H1 (cell line): Measurements from ENCODE around the gene ITGA8. TPM values are rescaled to one million over a fixed set of nuclear protein-coding genes. Genes with fewer than 3 reads are reported as not detected.

Source experiments
- CTCF ChIA-PET: fragments of 300-600 bp; sonication (Branson Sonifier 250); formaldehyde crosslinking; loops from one replicate; lab custom pipeline; 2021; ENCODE audit not compliant: partially characterized antibody; lab: Charles Lee
- POLR2A ChIA-PET: fragments of 300-600 bp; sonication (Branson Sonifier 250); formaldehyde crosslinking; loops from one replicate; lab custom pipeline; 2021; ENCODE audit warnings: inconsistent platforms; ENCODE audit not compliant: partially characterized antibody; lab: Charles Lee
- DNase-seq, 2 experiments: peaks; one replicate each; pipeline versions ENCODE4 v3.0.0 to v3.0.0-alpha.2; 2010 to 2022; ENCODE audit warnings: low spot score in 2 of 2, low read depth in 1 of 2, mixed read lengths in 1 of 2
- FAIRE-seq: peaks from 2 replicates; lab custom pipeline; 2011; peaks lifted over from hg19 to GRCh38; lab: Jason Lieb, UNC
- H2AFZ ChIP-seq: 2 replicates; pipeline ENCODE4 v1.8.1; 2012; ENCODE audit warnings: low read length, inconsistent platforms
- H2AK5ac ChIP-seq: 2 replicates; pipeline ENCODE4 v1.6.1; 2013; ENCODE audit warnings: low read depth, low read length
- H2BK120ac ChIP-seq: replicated peaks from 2 replicates; pipeline ENCODE3; 2013; ENCODE audit warnings: low read depth, low read length, inconsistent platforms
- H2BK12ac ChIP-seq: 2 replicates; pipeline ENCODE4 v1.6.1; 2013; ENCODE audit warnings: low read depth, low read length
- H2BK15ac ChIP-seq: 2 replicates; pipeline ENCODE4 v1.6.1; 2013; ENCODE audit warnings: low read length
- H2BK20ac ChIP-seq: 2 replicates; pipeline ENCODE4 v1.6.1; 2013; ENCODE audit warnings: low read length
- H2BK5ac ChIP-seq: 2 replicates; pipeline ENCODE4 v1.6.1; 2013; ENCODE audit warnings: low read depth, low read length
- H3K14ac ChIP-seq: 2 replicates; pipeline ENCODE4 v1.6.1; 2013; ENCODE audit warnings: inconsistent platforms; ENCODE audit not compliant: insufficient read length
- H3K18ac ChIP-seq: 2 replicates; pipeline ENCODE4 v1.6.1; 2013; ENCODE audit warnings: low read length; ENCODE audit errors: extremely low read depth
- H3K23ac ChIP-seq: 2 replicates; pipeline ENCODE4 v1.6.1; 2013; ENCODE audit warnings: inconsistent platforms; ENCODE audit not compliant: insufficient read length
- H3K23me2 ChIP-seq: 2 replicates; pipeline ENCODE4 v1.6.1; 2013; ENCODE audit warnings: low read depth, low read length
- H3K27ac ChIP-seq: 2 replicates; pipeline ENCODE4 v1.6.1; 2011; ENCODE audit warnings: low read depth, low read length, inconsistent platforms
- H3K27me3 ChIP-seq, 4 experiments: replicated peaks in 1 of 4; 1 replicate in 1 of 4; 2 replicates in 3 of 4; pipeline versions ENCODE4 v1.6.1 to v1.8.1; 2011 to 2013; ENCODE audit warnings: low read length in 3 of 4, mild to moderate bottlenecking in 3 of 4, inconsistent platforms in 2 of 4, mixed read lengths in 2 of 4, moderate library complexity in 1 of 4; ENCODE audit not compliant: control insufficient read depth in 3 of 4, insufficient read depth in 3 of 4; ENCODE audit errors: extremely low read depth in 1 of 4
- H3K36me3 ChIP-seq, 4 experiments: 2 replicates each; pipeline versions ENCODE4 v1.6.1 to v1.8.1; 2011 to 2013; ENCODE audit warnings: mild to moderate bottlenecking in 4 of 4, low read length in 3 of 4, moderate library complexity in 2 of 4, control low read depth in 1 of 4, inconsistent platforms in 1 of 4; ENCODE audit not compliant: insufficient read depth in 4 of 4, control insufficient read depth in 2 of 4
- H3K4ac ChIP-seq: replicated peaks from 2 replicates; pipeline ENCODE3; 2013; ENCODE audit warnings: low read length, low read depth, mixed read lengths, inconsistent platforms; ENCODE audit not compliant: insufficient read length
- H3K4me1 ChIP-seq, 4 experiments: replicated peaks in 1 of 4; 1 replicate in 1 of 4; 2 replicates in 3 of 4; pipeline versions ENCODE4 v1.6.1 to v1.8.1; 2011 to 2013; ENCODE audit warnings: low read length in 3 of 4, inconsistent platforms in 2 of 4, mixed read lengths in 1 of 4; ENCODE audit not compliant: insufficient read depth in 4 of 4, control insufficient read depth in 3 of 4
- H3K4me2 ChIP-seq, 2 experiments: 2 replicates each; pipeline versions ENCODE4 v1.6.1 to v1.8.1; 2011 to 2013; ENCODE audit warnings: low read depth in 2 of 2, low read length in 2 of 2, control low read depth in 1 of 2, inconsistent platforms in 1 of 2, mild to moderate bottlenecking in 1 of 2; ENCODE audit not compliant: insufficient read depth in 1 of 2
- H3K4me3 ChIP-seq, 4 experiments: fragments of 200-600, 300-600 bp in 1 of 4; sonication (generic), shearing (Covaris generic), sonication (Bioruptor Twin) in 1 of 4; 2 replicates each; pipeline versions ENCODE4 v1.5.1 to v1.8.1; 2011 to 2016; ENCODE audit warnings: low read length in 4 of 4, low read depth in 3 of 4, control low read depth in 2 of 4, inconsistent platforms in 2 of 4, mild to moderate bottlenecking in 2 of 4, mixed read lengths in 1 of 4, moderate library complexity in 1 of 4; ENCODE audit not compliant: insufficient read depth in 2 of 4; ENCODE audit errors: extremely low read depth in 1 of 4
- H3K56ac ChIP-seq: replicated peaks from 2 replicates; pipeline ENCODE3; 2013; ENCODE audit warnings: low read depth, mild to moderate bottlenecking, mixed read lengths, low read length, inconsistent platforms; ENCODE audit not compliant: insufficient read length
- H3K79me1 ChIP-seq: 2 replicates; pipeline ENCODE4 v1.6.1; 2013; ENCODE audit warnings: low read depth, low read length, control low read depth
- H3K79me2 ChIP-seq, 2 experiments: 2 replicates each; pipeline versions ENCODE4 v1.6.1 to v1.8.1; 2012 to 2013; ENCODE audit warnings: low read length in 2 of 2, mild to moderate bottlenecking in 2 of 2, inconsistent platforms in 1 of 2; ENCODE audit not compliant: insufficient read depth in 2 of 2, control insufficient read depth in 1 of 2
- H3K9ac ChIP-seq, 4 experiments: replicated peaks in 1 of 4; 1 replicate in 1 of 4; 2 replicates in 3 of 4; pipeline versions ENCODE4 v1.6.1 to v1.8.1; 2011 to 2013; ENCODE audit warnings: low read depth in 3 of 4, low read length in 3 of 4, control low read depth in 2 of 4, mild to moderate bottlenecking in 2 of 4, moderate library complexity in 2 of 4, inconsistent platforms in 1 of 4; ENCODE audit errors: extremely low read depth in 1 of 4
- H3K9me3 ChIP-seq, 2 experiments: 2 replicates each; pipeline versions ENCODE4 v1.6.1 to v1.8.1; 2012 to 2013; ENCODE audit warnings: mild to moderate bottlenecking in 2 of 2, moderate library complexity in 2 of 2, control low read depth in 1 of 2, inconsistent platforms in 1 of 2, low read depth in 1 of 2, low read length in 1 of 2, mixed read lengths in 1 of 2; ENCODE audit not compliant: insufficient read depth in 2 of 2
- H4K20me1 ChIP-seq, 2 experiments: replicated peaks in 1 of 2; 2 replicates each; pipeline versions ENCODE3 to v1.8.1; 2011 to 2013; ENCODE audit warnings: inconsistent platforms in 2 of 2, low read length in 2 of 2, mild to moderate bottlenecking in 1 of 2; ENCODE audit not compliant: insufficient read depth in 2 of 2, control insufficient read depth in 1 of 2
- H4K5ac ChIP-seq: 2 replicates; pipeline ENCODE4 v1.6.1; 2013; ENCODE audit warnings: low read length, low read depth, mixed read lengths, inconsistent platforms; ENCODE audit not compliant: insufficient read length
- H4K8ac ChIP-seq: 2 replicates; pipeline ENCODE4 v1.8.0; 2013; ENCODE audit warnings: mild to moderate bottlenecking, moderate library complexity, low read length, inconsistent platforms; ENCODE audit not compliant: insufficient read depth; ENCODE audit errors: extremely low read depth
- H4K91ac ChIP-seq: replicated peaks from 2 replicates; pipeline ENCODE3; 2013; ENCODE audit warnings: low read length, mixed read lengths, inconsistent platforms; ENCODE audit not compliant: insufficient read length
- CEBPB ChIP-seq: IDR thresholded peaks from 2 replicates; pipeline ENCODE4 v1.6.1; 2012; ENCODE audit warnings: low read depth, low read length
- CHD2 ChIP-seq: IDR thresholded peaks from 2 replicates; pipeline ENCODE4 v1.6.1; 2012; ENCODE audit warnings: low read length, improper control_type of control experiment
- CTBP2 ChIP-seq: IDR thresholded peaks from 2 replicates; pipeline ENCODE4 v1.7.0; 2011; ENCODE audit warnings: borderline replicate concordance, mild to moderate bottlenecking, moderate library complexity, mixed read lengths, low read length; ENCODE audit not compliant: insufficient read depth, insufficient read length
- HDAC6 ChIP-seq: IDR thresholded peaks from one replicate; pipeline ENCODE4 v1.7.1; 2012; ENCODE audit warnings: low read depth, mild to moderate bottlenecking, inconsistent platforms, low read length, moderate library complexity
- JUN ChIP-seq: IDR thresholded peaks from 2 replicates; pipeline ENCODE4 v1.6.1; 2011; ENCODE audit warnings: low read depth, mild to moderate bottlenecking, improper control_type of control experiment, low read length
- KDM4A ChIP-seq: IDR thresholded peaks from one replicate; pipeline ENCODE4 v1.7.1; 2012; ENCODE audit warnings: low read depth, mild to moderate bottlenecking, moderate library complexity, low read length, inconsistent platforms; ENCODE audit not compliant: severe bottlenecking
- KDM5A ChIP-seq: fragments of 200-600 bp; IDR thresholded peaks from 2 replicates; pipeline ENCODE4 v1.7.1; 2012; ENCODE audit warnings: mild to moderate bottlenecking, low read length, inconsistent platforms, mixed read lengths
- NANOG ChIP-seq: IDR thresholded peaks from 2 replicates; pipeline ENCODE4 v1.6.1; 2011; ENCODE audit warnings: low read length, low read depth, mild to moderate bottlenecking, inconsistent platforms; ENCODE audit not compliant: insufficient read depth, poor library complexity, severe bottlenecking
- POU5F1 ChIP-seq: IDR thresholded peaks from 2 replicates; pipeline ENCODE4 v1.6.1; 2011; ENCODE audit warnings: low read depth, mild to moderate bottlenecking, low read length, moderate library complexity
- WGBS, 2 experiments: shearing (Covaris generic) in 1 of 2; methylation state at CpG; one replicate each; pipeline versions ENCODE4 v1.1.6 to v1.1.7; 2013 to 2015; ENCODE audit warnings: low lambda C conversion rate in 2 of 2, mixed read lengths in 2 of 2, inconsistent platforms in 1 of 2, low coverage in 1 of 2, missing lambda C conversion rate in 1 of 2; ENCODE audit not compliant: insufficient replicate concordance in 2 of 2, insufficient coverage in 1 of 2, insufficient read length in 1 of 2; ENCODE audit errors: extremely low coverage in 1 of 2, missing lambda C conversion rate in 1 of 2; 5-methylcytosine and 5-hydroxymethylcytosine counted together
- polyA plus RNA-seq, 7 experiments: library from polyadenylated mRNA; depleted of rRNA in 3 of 7; stranded (reverse) in 5 of 7; unstranded in 2 of 7; fragments of >200 nt in 5 of 7; fragments of 200-250 nt in 2 of 7; gene quantifications; 1 replicate in 5 of 7; 2 replicates in 1 of 7; 4 replicates in 1 of 7; pipeline versions ENCODE4 v1.2.1 to v1.2.3, GENCODE V29; 2011 to 2013; ENCODE audit warnings: missing spikeins in 2 of 7, mixed read lengths in 2 of 7
- total RNA-seq: library from RNA; stranded (reverse); fragmentation: NEBNext Ultra II Directional; extraction: Animal tissue kit (Norgen Biotek cat#: 25700); gene quantifications from 2 replicates; pipeline ENCODE4 v1.2.1, GENCODE V29; 2021
- TF ChIP-seq, protein P1 (sequence below): IDR thresholded peaks from 2 replicates; pipeline ENCODE4 v1.6.1; 2011; ENCODE audit warnings: low read length, improper control_type of control experiment

Gene ITGA8
- total and polyA plus RNA-seq, 2 of the 8 experiments (the other 6 are each of a cell fraction or from before 2014, with no cell fraction given), result not detected

- H2BK120ac ChIP-seq, result no peak overlapping the region
- TF ChIP-seq, protein P1, sequence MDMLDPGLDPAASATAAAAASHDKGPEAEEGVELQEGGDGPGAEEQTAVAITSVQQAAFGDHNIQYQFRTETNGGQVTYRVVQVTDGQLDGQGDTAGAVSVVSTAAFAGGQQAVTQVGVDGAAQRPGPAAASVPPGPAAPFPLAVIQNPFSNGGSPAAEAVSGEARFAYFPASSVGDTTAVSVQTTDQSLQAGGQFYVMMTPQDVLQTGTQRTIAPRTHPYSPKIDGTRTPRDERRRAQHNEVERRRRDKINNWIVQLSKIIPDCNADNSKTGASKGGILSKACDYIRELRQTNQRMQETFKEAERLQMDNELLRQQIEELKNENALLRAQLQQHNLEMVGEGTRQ, result no peak
- no peak for TF ChIP-seq HDAC6
- TF ChIP-seq JUN, result no peak
- TF ChIP-seq KDM5A, result no peak
- TF ChIP-seq NANOG, result no peak
- no peak for TF ChIP-seq CTBP2
- no peak for TF ChIP-seq KDM4A
- TF ChIP-seq CEBPB, result no peak
- TF ChIP-seq POU5F1, result no peak
- TF ChIP-seq CHD2, result no peak
Measured at GRCh38 chr10:15588635-15589508, 130.8 kb downstream of the ITGA8 start.

More at GRCh38 chr10:15588635-15589508, 130.8 kb downstream of the ITGA8 start:
- Histone ChIP-seq H3K79me1 (no peaks in the 10 kb centered on the region), H2AFZ (no peak overlapping the region), H2BK5ac (no peak overlapping the region), H4K8ac (no peak overlapping the region), H3K27ac (no peak overlapping the region), H3K23me2 (no peaks in the 10 kb centered on the region), H3K14ac (no peak overlapping the region), H3K4ac (no peak overlapping the region), H3K4me2 (no peak overlapping the region), H2BK12ac (no peak overlapping the region), H2BK20ac (no peak overlapping the region), H4K91ac (no peak overlapping the region), H3K56ac (no peak overlapping the region), H2AK5ac (no peak overlapping the region), H3K36me3 (no peaks in the 10 kb centered on the region), H4K20me1 (no peaks in the 10 kb centered on the region), H3K23ac (no peak overlapping the region), H3K4me3 (no peak overlapping the region), H3K9ac (no peak overlapping the region), H4K5ac (no peak overlapping the region), H3K18ac (no peak overlapping the region), H3K27me3 (no peaks in the 10 kb centered on the region), H3K79me2 (no peaks in the 10 kb centered on the region), H2BK15ac (no peak overlapping the region), H3K9me3 (peaks cover 8 to 9% of the 10 kb centered on the region in 2 experiments; a peak in 3 of 4 replicates), H3K4me1 (no peaks in the 10 kb centered on the region)
- DNase-seq (no peak), FAIRE-seq (no peak)
- CTCF ChIA-PET, result interaction anchor here (0.6 to 1.0 kb wide), 4 partner anchors 15 to 1626 kb away, joined by 3 read pairs; partner anchors contain the start of gene ITGA8
- POLR2A ChIA-PET, result no interaction called here
- WGBS, 2 experiments, result 93% methylated on average over 9 of the region's 9 CpGs; no CpG with 5 or more reads in 1 of the 2 experiments
